GM06990 (cell line): Measurements from ENCODE around the gene AMPH.

Experiments used
- DNase-seq: peaks from one replicate; pipeline ENCODE4 v3.0.0-alpha.2; 2011; ENCODE audit not compliant: insufficient read length; ENCODE audit errors: extremely low read depth
- H3K27me3 ChIP-seq: replicated peaks from 2 replicates; pipeline ENCODE4 v1.6.0; 2011; ENCODE audit warnings: low read length; ENCODE audit not compliant: control insufficient read depth, insufficient read depth
- H3K36me3 ChIP-seq: 2 replicates; pipeline ENCODE4 v1.5.1; 2011; ENCODE audit warnings: low read length; ENCODE audit not compliant: control insufficient read depth, insufficient read depth
- H3K4me3 ChIP-seq: replicated peaks from 2 replicates; pipeline ENCODE4 v1.5.1; 2011; ENCODE audit warnings: low read depth, mild to moderate bottlenecking, control low read depth, low read length
- TF ChIP-seq, protein P1 (sequence below): IDR thresholded peaks from 2 replicates; pipeline ENCODE4 v1.5.1; 2011; ENCODE audit warnings: low read length, control low read depth, mild to moderate bottlenecking, inconsistent platforms; ENCODE audit not compliant: insufficient read depth, poor library complexity, severe bottlenecking

The AMPH gene

GRCh38 chr7:38535073-38535472 is 96.1 kb downstream of the AMPH start:
- Histone ChIP-seq H3K36me3 (no peaks in the 10 kb centered on the region), H3K27me3 (no peaks in the 10 kb centered on the region), H3K4me3 (no peak overlapping the region)
- DNase-seq: no peak
- TF ChIP-seq, protein P1, sequence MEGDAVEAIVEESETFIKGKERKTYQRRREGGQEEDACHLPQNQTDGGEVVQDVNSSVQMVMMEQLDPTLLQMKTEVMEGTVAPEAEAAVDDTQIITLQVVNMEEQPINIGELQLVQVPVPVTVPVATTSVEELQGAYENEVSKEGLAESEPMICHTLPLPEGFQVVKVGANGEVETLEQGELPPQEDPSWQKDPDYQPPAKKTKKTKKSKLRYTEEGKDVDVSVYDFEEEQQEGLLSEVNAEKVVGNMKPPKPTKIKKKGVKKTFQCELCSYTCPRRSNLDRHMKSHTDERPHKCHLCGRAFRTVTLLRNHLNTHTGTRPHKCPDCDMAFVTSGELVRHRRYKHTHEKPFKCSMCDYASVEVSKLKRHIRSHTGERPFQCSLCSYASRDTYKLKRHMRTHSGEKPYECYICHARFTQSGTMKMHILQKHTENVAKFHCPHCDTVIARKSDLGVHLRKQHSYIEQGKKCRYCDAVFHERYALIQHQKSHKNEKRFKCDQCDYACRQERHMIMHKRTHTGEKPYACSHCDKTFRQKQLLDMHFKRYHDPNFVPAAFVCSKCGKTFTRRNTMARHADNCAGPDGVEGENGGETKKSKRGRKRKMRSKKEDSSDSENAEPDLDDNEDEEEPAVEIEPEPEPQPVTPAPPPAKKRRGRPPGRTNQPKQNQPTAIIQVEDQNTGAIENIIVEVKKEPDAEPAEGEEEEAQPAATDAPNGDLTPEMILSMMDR: no peak

- no peak for DNase-seq
- Histone ChIP-seq H3K27me3 (no peaks in the 10 kb centered on the region), H3K4me3 (no peak overlapping the region), H3K36me3 (no peaks in the 10 kb centered on the region)
- TF ChIP-seq, protein P1: no peak
These were observed 105.3 kb downstream of the AMPH start for GRCh38 chr7:38525857-38526256.

DNA sequence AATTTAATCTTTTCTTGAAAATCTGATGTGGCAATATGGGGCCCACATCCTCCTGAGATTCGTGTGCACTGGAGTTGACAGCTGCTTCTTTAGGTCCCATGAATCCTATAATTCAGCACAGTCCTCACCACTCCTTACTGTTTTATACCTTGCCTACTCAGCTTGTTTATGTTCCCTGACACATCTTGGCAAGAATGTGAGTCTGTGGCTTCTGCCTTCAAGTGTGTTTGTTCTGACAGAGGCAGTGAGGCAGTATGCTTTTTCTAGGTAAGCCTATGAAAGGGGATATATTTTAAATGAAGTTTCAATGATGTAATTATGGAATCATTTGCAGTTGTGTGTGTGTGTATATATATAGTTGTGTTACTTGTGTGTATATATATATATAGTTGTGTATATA is 106.4 kb downstream of the AMPH start:
- Histone ChIP-seq H3K36me3 (no peaks in the 10 kb centered on the region), H3K4me3 (no peak overlapping the region), H3K27me3 (no peaks in the 10 kb centered on the region)
- DNase-seq: no peak
- TF ChIP-seq, protein P1: no peak

DNA sequence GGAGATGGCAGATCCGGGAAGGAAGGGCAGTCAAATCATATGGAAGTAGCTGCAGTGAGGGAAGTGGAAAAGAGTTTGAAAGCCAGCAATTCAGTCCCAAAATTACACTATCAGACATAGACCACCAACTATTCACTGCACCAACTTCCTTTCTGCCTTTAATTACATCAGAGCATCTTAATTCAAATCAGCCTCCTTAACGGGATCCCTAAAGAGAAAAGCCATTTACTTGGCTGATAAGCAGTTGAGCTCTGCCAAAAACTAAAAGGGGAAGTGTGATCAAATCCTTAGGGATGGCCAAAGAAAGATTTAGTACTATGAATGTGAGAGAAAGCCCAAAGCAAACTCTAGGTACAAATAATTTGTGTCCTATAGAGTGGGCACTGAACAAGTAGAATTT is 110.4 kb downstream of the AMPH start:
- Histone ChIP-seq H3K4me3 (no peak overlapping the region), H3K27me3 (no peaks in the 10 kb centered on the region), H3K36me3 (no peaks in the 10 kb centered on the region)
- TF ChIP-seq, protein P1: no peak
- no peak for DNase-seq

DNA sequence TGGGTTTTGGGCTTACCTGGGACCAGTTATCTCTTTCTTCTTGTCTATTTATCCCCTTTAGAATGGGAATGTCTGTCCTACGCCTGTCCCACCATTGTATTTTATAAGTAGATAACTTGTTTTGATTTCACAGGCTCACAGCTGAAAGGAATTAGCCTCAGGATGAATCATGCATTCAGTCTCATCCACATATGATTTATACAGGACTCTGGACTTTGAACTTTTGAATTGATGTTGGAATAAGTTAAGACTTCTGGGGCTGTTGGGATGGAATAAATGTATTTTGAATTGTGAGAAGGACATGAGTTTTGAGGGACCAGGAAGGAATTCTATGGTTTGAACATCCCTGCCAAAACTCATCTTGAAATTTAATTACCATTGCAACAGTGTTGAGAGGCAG is 112.6 kb downstream of the AMPH start:
- TF ChIP-seq, protein P1: no peak
- no peaks in the 10 kb centered on the region for H3K36me3 ChIP-seq
- no peaks in the 10 kb centered on the region for H3K27me3 ChIP-seq
- no peak overlapping the region for H3K4me3 ChIP-seq
- DNase-seq: no peak

GRCh38 chr7:38512704-38513103 is 118.5 kb downstream of the AMPH start:
- TF ChIP-seq, protein P1: no peak
- H3K4me3 ChIP-seq: no peak overlapping the region
- DNase-seq: no peak

More at GRCh38 chr7:38512704-38513103, 118.5 kb downstream of the AMPH start:
- no peaks in the 10 kb centered on the region for H3K36me3 ChIP-seq
- H3K27me3 ChIP-seq: no peaks in the 10 kb centered on the region
